Stromal cell of bone marrow (primary cell): ENCODE measurements around the gene GOLGA6L2.
"Not testable (repeated sequence)": the region's sequence is repeated elsewhere in the genome, so short reads cannot be mapped to it uniquely, and the experiment has no call there.

Source experiments
- DNase-seq: peaks from one replicate; pipeline ENCODE4 v3.0.0-alpha.2; 2012; ENCODE audit warnings: low read depth

Gene GOLGA6L2

GRCh38 chr15:23422946-23423708, 23.9 kb downstream of the GOLGA6L2 start:
- no peak for DNase-seq

- DNase-seq = no peak
Measured at GRCh38 chr15:23422099-23422945, 24.7 kb downstream of the GOLGA6L2 start.

- no peak for DNase-seq
Measured at GRCh38 chr15:23420806-23421575, 26.1 kb downstream of the GOLGA6L2 start.

- no peak for DNase-seq
Measured at GRCh38 chr15:23416349-23417276, 30.4 kb downstream of the GOLGA6L2 start.

GRCh38 chr15:23415866-23416265, 31.2 kb downstream of the GOLGA6L2 start:
- DNase-seq = not testable (repeated sequence)

- no peak for DNase-seq
Measured at GRCh38 chr15:23415321-23415865, 31.6 kb downstream of the GOLGA6L2 start.

- DNase-seq = not testable (repeated sequence)
Measured at GRCh38 chr15:23412881-23413600, 34.0 kb downstream of the GOLGA6L2 start.

GRCh38 chr15:23411841-23412240, 35.2 kb downstream of the GOLGA6L2 start:
- no peak for DNase-seq

- no peak for DNase-seq
Measured at GRCh38 chr15:23403550-23403949, 43.5 kb downstream of the GOLGA6L2 start.

GRCh38 chr15:23402544-23402943, 44.5 kb downstream of the GOLGA6L2 start:
- DNase-seq = no peak

- no peak for DNase-seq
Measured at GRCh38 chr15:23402140-23402539, 44.9 kb downstream of the GOLGA6L2 start.

- no peak for DNase-seq
Measured at GRCh38 chr15:23401627-23402026, 45.4 kb downstream of the GOLGA6L2 start.

GRCh38 chr15:23399207-23399606, 47.8 kb downstream of the GOLGA6L2 start:
- not testable (repeated sequence) for DNase-seq

- DNase-seq = not testable (repeated sequence)
Measured at GRCh38 chr15:23398357-23398756, 48.7 kb downstream of the GOLGA6L2 start.

- no peak for DNase-seq
Measured at GRCh38 chr15:23397779-23398178, 49.3 kb downstream of the GOLGA6L2 start.

GRCh38 chr15:23395832-23396231, 51.2 kb downstream of the GOLGA6L2 start:
- no peak for DNase-seq

GRCh38 chr15:23395030-23395692, 51.9 kb downstream of the GOLGA6L2 start:
- DNase-seq = no peak
